NK-92 treated with Interleukin-12 subunit alpha and Interleukin-12 subunit beta, amount 100 ng/mL, for 24 hours (cell line): Measurements from ENCODE around the gene CCDC158.
"Not testable (repeated sequence)": the region's sequence is repeated elsewhere in the genome, so short reads cannot be mapped to it uniquely, and the experiment has no call there.

Experiments
- DNase-seq: peaks from one replicate; lab custom pipeline; 2025; lab: John Stamatoyannopoulos, UW

CCDC158 gene

GRCh38 chr4:76309939-76310550 lies 110.9 kb downstream of the CCDC158 start:
- DNase-seq = no peak

DNA sequence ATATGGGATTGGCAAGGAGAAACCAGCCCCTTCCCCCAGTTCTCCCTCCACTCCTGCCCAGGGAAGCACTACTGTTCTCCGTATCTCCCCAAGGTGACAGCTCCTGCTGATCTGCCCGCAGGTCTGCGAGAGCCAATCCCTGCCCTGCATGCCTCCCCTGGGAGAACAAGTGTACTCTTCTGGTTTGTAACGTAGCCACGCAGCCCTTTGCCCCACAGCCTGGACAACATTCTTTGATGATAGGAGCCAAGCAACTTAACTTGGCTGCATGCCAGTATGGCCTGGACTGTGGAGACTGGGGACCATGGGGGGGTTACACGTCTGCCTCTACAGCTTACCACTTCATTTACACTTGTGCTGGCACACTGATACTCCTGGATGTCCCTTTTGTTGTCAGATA lies 112.4 kb downstream of the CCDC158 start:
- no peak for DNase-seq

DNA sequence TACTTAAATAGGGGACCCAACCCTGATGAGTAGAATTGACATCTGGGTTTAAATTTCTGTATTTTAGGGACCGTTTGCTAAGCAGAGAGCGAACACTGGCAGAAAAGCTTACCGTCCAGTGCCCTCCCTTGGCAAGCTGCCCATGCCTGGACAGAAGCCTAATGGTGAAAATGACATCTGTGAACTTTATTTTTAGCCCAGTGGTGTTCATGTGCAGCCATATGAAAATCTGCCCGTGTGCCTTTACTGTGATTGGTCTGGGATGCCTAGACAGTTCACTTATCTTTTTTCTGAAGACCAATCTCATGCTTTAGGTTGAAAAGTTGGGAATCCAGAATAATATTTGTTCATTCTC lies 113.3 kb downstream of the CCDC158 start:
- DNase-seq = no peak

GRCh38 chr4:76306882-76307659 lies 113.9 kb downstream of the CCDC158 start:
- DNase-seq = no peak

GRCh38 chr4:76305971-76306881 lies 114.7 kb downstream of the CCDC158 start, which contains the start of gene STBD1:
Gene STBD1, plus strand, starts transcription at chr4:76306733. Its CDS starts 37 bp downstream, at chr4:76306770.
- peak; percentile 46 for DNase-seq

DNA sequence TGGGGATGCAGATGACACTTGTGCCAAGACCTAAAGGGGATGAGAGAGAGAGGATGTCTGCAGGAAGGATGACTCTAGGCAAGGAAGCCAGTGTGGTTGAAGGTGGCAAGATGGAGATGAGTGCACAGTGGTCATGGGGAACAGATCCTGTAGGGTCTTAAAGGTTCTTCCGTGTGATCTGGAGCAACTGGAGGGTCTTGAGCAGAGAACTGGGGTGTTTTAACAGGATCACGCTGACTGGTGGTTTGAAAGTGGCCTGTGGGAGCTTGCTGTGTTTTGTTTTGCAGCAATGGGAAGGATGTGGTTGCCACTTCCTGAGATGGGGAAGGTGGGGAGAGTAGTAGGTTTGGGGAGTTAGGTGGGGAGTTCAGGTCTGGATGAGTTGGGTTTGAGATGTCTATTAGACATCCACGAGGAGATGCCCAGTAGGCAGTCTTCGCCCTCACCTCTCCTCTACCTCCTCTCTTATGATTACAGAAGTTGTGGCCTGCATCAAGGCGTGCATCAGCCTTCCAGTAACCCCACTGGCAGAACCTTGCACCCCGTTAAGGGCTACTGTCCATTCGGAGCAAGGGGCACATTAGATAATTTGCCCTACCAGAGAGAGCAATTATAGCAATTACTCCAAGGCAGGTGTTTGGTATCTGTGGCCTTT lies 115.8 kb downstream of the CCDC158 start:
- DNase-seq = peak; percentile 17

DNA sequence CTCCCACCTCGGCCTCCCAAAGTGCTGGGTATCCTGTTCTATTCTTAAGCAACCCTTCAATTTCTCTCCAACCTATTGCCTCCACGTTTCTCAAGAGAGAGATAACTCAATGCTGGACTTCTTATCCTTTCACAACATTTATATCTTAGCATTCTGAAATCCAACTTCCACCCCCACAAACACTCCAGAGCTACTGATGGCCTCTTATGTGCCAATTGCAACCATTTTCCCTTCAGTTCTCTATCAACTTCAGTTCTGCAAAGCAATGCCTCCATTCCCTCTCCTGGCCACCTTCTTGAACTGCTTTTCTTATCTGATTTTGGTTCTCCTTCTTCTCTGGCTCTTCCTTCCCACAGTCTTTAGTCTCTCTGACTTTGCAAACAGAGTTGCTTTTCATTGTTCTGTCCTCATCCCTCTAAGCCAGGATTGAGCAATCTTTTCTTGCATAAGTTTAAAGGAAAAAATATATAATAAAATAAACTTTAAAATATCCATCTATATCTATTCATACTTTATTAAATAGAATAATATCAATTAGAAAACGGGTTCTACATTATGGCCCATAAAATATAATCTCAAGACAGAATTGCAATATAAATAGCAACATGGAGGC lies 118.0 kb downstream of the CCDC158 start:
- DNase-seq = no peak

DNA sequence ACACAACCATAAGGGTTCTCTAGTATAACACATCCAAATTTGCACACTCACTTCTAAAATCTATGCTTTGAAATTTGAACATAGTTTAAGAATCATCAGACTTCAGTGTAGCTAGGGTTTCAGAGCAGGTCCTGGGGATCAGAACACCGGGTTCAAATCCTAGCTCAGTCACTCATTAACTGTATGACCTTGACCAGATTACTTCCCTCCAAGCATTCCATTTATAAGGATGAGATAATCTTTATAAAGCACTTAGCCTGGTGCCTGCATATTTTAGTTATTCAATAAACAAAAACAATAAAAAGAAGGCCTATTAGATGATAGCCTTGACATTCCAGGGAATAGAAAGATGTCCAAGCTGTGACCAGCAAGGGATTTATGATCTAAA lies 119.2 kb downstream of the CCDC158 start:
- no peak for DNase-seq

GRCh38 chr4:76301068-76301774 lies 119.7 kb downstream of the CCDC158 start:
- peak; percentile 41 for DNase-seq

- no peak for DNase-seq
These were observed 120.9 kb downstream of the CCDC158 start for GRCh38 chr4:76300012-76300411.

GRCh38 chr4:76298227-76298626 lies 122.7 kb downstream of the CCDC158 start:
- DNase-seq = no peak

DNA sequence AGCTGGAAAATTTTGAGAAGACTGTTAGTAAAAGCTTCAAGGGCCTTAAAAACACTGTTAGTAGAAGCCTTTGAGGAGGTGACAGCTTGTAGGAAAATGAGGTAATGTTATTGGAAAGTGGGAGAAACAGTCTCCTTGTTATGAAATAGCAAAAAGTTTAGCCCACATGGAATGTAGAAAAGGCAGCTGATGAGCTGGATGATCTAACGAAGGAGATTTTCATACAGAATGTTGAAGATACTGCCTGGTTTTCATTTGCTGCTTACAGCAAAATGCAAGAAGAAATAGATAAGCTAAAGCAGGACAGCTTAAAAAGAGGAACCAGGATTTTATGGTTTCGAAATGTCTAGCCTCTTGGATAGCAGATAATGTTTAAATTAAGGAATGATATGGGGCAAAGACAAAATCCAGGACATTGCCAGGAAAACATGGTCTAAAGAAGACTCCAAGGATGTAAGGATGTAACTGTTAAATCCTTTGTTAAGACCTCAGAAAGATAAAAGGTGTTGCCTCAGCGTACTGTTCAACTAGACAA lies 124.6 kb downstream of the CCDC158 start:
- no peak for DNase-seq

DNA sequence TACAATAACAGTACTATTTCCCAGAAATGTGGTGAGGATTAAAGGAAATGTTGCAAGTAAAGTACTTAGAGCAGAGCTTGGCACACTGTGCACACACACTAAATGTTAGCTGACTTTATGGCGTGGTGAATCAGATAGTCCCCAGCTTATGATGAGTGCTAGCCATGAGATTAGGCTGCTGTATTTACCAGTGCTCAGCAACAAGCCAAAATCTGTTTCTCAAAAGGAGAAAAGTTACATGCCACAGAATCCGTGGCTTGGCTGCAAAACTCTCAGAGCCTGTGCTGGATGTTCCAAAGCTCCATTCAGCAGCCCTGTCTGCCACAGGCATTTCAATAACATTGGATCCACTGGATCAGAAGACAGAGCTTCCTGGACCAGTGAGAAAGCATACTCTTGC lies 127.2 kb downstream of the CCDC158 start:
- DNase-seq = no peak

GRCh38 chr4:76292730-76293129 lies 128.2 kb downstream of the CCDC158 start:
- DNase-seq = no peak

DNA sequence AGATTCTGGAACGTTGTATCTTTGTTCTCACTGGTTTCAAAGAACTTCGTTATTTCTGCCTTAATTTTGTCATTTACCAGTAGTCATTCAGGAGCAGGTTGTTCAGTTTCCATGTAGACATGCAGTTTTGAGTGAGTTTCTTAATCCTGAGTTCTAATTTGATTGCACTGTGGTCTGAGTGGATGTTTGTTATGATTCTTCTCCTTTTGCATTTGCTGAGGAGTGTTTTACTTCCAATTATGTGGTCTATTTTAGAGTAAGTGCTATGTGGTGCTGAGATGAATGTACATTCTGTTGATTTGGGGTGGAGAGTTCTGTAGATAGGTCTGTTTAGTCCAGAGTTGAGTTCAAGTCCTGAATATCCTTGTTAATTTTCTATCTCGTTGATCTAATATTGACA lies 133.1 kb downstream of the CCDC158 start:
- not testable (repeated sequence) for DNase-seq

GRCh38 chr4:76283900-76284299 lies 137.0 kb downstream of the CCDC158 start:
- DNase-seq = no peak

DNA sequence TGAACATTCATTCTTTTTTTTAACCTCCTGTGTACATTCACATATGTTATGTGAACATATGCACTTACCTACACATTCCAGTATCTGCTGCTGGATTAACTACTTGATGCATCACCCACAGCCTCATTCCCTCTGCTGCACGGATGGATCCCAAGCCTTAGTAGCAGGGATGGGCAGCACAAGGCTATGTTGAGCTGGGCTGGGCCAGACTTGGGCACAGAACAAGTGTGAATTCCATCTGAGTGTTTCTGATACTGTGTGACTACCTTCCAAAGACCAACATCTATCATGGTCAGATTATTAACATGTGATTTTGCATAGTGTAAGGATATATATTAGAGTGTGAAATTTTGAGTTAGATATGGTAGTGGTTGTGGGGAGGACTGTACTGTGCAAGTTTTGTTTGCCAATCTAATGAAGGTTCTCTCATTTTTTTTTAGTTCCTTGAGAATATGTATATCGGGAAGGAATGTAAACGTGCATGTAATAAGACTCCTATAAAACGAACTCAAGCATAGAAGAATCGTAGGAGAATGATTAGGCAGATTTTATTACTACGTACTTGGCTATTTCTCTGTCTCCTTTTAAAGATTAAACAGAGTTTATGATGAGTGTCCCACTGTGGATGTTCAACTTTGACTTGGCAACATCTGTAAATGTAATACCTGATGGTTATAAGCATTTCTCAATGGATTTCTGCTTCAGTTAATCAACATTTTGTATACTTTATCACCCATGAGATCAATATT lies 137.8 kb downstream of the CCDC158 start:
- DNase-seq = no peak

DNA sequence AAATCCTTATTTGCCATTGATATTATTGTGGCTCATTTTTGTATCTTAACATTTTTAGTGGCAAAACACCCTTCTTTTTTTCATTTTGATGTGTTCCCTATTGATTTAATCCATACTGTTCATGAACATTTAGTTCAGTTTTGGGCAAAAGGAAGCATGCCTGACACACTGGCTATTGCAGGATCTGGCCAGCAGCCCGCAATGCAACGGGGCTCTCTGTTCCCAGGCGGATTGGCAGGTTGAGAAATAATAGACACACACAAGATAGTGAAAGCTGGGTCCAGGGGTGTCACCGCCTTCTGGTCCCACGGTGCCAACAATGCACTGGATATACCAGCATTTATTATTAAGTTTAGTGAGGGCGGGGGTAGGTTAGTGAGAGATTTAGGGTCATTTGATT lies 139.3 kb downstream of the CCDC158 start:
- not testable (repeated sequence) for DNase-seq

- no peak for DNase-seq
These were observed 140.2 kb downstream of the CCDC158 start for GRCh38 chr4:76280488-76281441.
